HEK293 (cell line): ENCODE results near the gene SKIC8.

Source experiments
- CTCF ChIA-PET: fragments of 350-600 bp; formaldehyde crosslinking; extraction: SDS; loops from one replicate; lab custom pipeline; 2021; ENCODE audit warnings: antibody characterized with exemption; lab: Yijun Ruan, JAX
- POLR2A ChIA-PET: fragments of 300-600 bp; formaldehyde crosslinking; extraction: SDS; loops from one replicate; lab custom pipeline; 2020; ENCODE audit warnings: antibody characterized with exemption, inconsistent platforms; lab: Yijun Ruan, JAX
- H3K27ac ChIP-seq: fragments of 200-500 bp; sonication (Bioruptor generic); 2 replicates; pipeline ENCODE4 v1.5.1; 2014; ENCODE audit warnings: low read depth, low read length, control low read depth, inconsistent platforms; ENCODE audit errors: extremely low read depth
- H3K36me3 ChIP-seq, 2 experiments: fragments of 200-500 bp in 1 of 2; sonication (Bioruptor generic) in 1 of 2; 1 replicate in 1 of 2; 2 replicates in 1 of 2; pipeline ENCODE4 v1.5.1; 2014 to 2017; ENCODE audit warnings: inconsistent platforms in 2 of 2, low read length in 2 of 2; ENCODE audit not compliant: control insufficient read depth in 2 of 2, insufficient read depth in 1 of 2
- H3K4me1 ChIP-seq: fragments of 200-500 bp; sonication (Bioruptor generic); 2 replicates; pipeline ENCODE4 v1.5.1; 2014; ENCODE audit warnings: mild to moderate bottlenecking, low read length, inconsistent platforms; ENCODE audit not compliant: control insufficient read depth, insufficient read depth
- H3K4me3 ChIP-seq: 2 replicates; pipeline ENCODE4 v1.5.1; 2011; ENCODE audit warnings: low read depth, mild to moderate bottlenecking, control low read depth, low read length, moderate library complexity
- H3K9me3 ChIP-seq: fragments of 200-500 bp; sonication (Bioruptor generic); 2 replicates; pipeline ENCODE4 v1.5.1; 2014; ENCODE audit warnings: low read depth, low read length, inconsistent platforms; ENCODE audit not compliant: control insufficient read depth, insufficient read depth
- GLI2 ChIP-seq: fragments of 450-650 bp; formaldehyde crosslinking; IDR thresholded peaks from 2 replicates; pipeline ENCODE4; 2017; ENCODE audit warnings: missing biosample characterization, missing genetic modification characterization, low read depth, borderline replicate concordance
- MEIS1 ChIP-seq: sonication (generic); formaldehyde crosslinking; IDR thresholded peaks from 2 replicates; pipeline ENCODE4 v1.8.1; 2022; ENCODE audit warnings: missing genetic modification reagents, mild to moderate bottlenecking, borderline replicate concordance
- PBX3 ChIP-seq: sonication (generic); formaldehyde crosslinking; IDR thresholded peaks from 2 replicates; pipeline ENCODE4 v1.8.1; 2022; ENCODE audit warnings: mild to moderate bottlenecking, moderate library complexity, missing genetic modification reagents
- ZBTB17 ChIP-seq: fragments of 450-650 bp; formaldehyde crosslinking; IDR thresholded peaks from 2 replicates; pipeline ENCODE4 v1.5.1; 2016; ENCODE audit warnings: missing biosample characterization, missing genetic modification characterization
- ZBTB21 ChIP-seq: fragments of 450-650 bp; formaldehyde crosslinking; IDR thresholded peaks from 2 replicates; pipeline ENCODE4 v1.5.1; 2017; ENCODE audit warnings: missing biosample characterization, missing genetic modification characterization
- ZBTB7A ChIP-seq: fragments of 450-650 bp; formaldehyde crosslinking; IDR thresholded peaks from 2 replicates; pipeline ENCODE4 v1.5.1; 2016; ENCODE audit warnings: low read depth, missing biosample characterization, missing genetic modification characterization
- ZNF140 ChIP-seq: fragments of 450-650 bp; formaldehyde crosslinking; IDR thresholded peaks from 2 replicates; pipeline ENCODE4 v1.5.1; 2016; ENCODE audit warnings: missing biosample characterization, missing genetic modification characterization
- ZNF423 ChIP-seq: fragments of 450-650 bp; formaldehyde crosslinking; IDR thresholded peaks from 2 replicates; pipeline ENCODE4 v1.5.1; 2016; ENCODE audit warnings: missing biosample characterization, missing genetic modification characterization
- ZNF488 ChIP-seq: fragments of 450-650 bp; formaldehyde crosslinking; IDR thresholded peaks from 2 replicates; pipeline ENCODE4 v1.5.1; 2016; ENCODE audit warnings: missing biosample characterization, missing genetic modification characterization
- ZNF660 ChIP-seq: fragments of 450-650 bp; IDR thresholded peaks from 2 replicates; pipeline ENCODE4 v1.5.1; 2018; ENCODE audit warnings: missing biosample characterization, mild to moderate bottlenecking, missing genetic modification characterization
- TF ChIP-seq, protein P1 (sequence below): IDR thresholded peaks from 2 replicates; pipeline ENCODE4 v1.6.1; 2011; ENCODE audit warnings: mild to moderate bottlenecking, low read depth, low read length, borderline replicate concordance

The SKIC8 gene

GRCh38 chr15:78280319-78281072 lies 18.9 kb downstream of the SKIC8 start:
- ChIA-PET POLR2A (no interaction called here), CTCF (interaction anchor here (0.5 to 1.7 kb wide), 4 partner anchors 21 to 647 kb away, joined by 3 to 9 read pairs (median 4); no protein-coding TSS in a partner anchor)
- Histone ChIP-seq H3K36me3 (peaks cover 30 to 56% of the 10 kb centered on the region in 2 experiments), H3K4me3 (no peak overlapping the region), H3K9me3 (no peaks in the 10 kb centered on the region), H3K4me1 (no peaks in the 10 kb centered on the region), H3K27ac (no peak overlapping the region)
- TF ChIP-seq ZBTB17: peak; percentile 70
- TF ChIP-seq ZBTB7A (tag by site-specific recombination): no peak

DNA sequence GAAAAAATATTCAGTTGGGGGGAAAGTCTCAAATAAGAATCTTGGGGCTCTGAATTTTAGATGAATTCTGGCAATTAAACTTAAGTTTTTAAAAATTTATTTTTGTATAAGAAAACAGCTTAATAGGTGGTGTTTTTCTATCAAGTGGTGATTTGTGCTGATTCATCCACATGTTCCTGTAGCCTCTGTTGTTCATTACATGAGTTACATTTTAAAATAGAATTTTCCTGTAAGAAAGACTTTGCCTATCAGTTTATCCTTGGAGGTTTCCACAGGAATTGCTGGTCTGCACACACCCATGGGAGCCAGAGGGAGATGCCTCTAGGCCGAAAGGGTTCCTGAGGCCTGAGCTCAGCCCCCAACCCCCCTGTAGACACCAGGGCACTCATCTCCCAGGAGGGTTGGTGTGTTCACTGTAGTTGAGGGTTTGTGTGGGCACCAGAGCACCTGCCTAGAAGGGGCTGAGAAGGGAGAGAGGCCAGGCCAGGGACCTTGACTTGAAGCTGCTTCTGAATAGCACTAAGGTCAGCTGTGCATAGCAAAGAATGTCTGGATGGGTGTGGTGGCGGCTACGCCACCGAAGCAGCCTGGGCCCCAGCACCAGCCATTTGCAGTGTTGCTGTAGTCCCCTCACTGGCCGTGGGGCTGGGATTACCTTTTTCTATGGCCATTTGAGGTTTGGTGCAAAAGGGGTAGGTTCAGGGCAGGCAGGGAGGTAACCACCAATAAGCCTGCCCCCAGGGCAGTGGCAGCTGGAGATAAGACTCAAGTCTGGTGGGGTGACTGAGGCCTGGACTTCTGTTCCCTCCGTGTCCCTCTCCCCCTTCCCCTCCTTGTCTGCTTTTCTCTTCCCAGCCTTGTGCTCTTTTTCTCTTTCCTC lies 23.1 kb downstream of the SKIC8 start:
- ChIA-PET POLR2A (no interaction called here), CTCF (interaction anchor here (0.6 to 0.8 kb wide), 3 partner anchors 33 to 48 kb away, joined by 3 read pairs; no protein-coding TSS in a partner anchor)
- no peak overlapping the region for H3K27ac ChIP-seq
- H3K36me3 ChIP-seq: peaks cover 3 to 15% of the 10 kb centered on the region in 2 experiments
- no peaks in the 10 kb centered on the region for H3K9me3 ChIP-seq
- TF ChIP-seq ZNF140 (tag by site-specific recombination): no peak
- TF ChIP-seq ZBTB21 (tag by site-specific recombination): no peak
- no peak for TF ChIP-seq MEIS1
- TF ChIP-seq PBX3 (CRISPR knock-in tag): no peak
- TF ChIP-seq ZNF660 (tag by site-specific recombination): no peak
- TF ChIP-seq, protein P1, sequence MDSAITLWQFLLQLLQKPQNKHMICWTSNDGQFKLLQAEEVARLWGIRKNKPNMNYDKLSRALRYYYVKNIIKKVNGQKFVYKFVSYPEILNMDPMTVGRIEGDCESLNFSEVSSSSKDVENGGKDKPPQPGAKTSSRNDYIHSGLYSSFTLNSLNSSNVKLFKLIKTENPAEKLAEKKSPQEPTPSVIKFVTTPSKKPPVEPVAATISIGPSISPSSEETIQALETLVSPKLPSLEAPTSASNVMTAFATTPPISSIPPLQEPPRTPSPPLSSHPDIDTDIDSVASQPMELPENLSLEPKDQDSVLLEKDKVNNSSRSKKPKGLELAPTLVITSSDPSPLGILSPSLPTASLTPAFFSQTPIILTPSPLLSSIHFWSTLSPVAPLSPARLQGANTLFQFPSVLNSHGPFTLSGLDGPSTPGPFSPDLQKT: no peak
- TF ChIP-seq, all 188 proteins: peak for 0
- Histone ChIP-seq H3K4me1 (no peaks in the 10 kb centered on the region; the same call in 1 of the 2 replicates), H3K4me3 (no peak overlapping the region)

DNA sequence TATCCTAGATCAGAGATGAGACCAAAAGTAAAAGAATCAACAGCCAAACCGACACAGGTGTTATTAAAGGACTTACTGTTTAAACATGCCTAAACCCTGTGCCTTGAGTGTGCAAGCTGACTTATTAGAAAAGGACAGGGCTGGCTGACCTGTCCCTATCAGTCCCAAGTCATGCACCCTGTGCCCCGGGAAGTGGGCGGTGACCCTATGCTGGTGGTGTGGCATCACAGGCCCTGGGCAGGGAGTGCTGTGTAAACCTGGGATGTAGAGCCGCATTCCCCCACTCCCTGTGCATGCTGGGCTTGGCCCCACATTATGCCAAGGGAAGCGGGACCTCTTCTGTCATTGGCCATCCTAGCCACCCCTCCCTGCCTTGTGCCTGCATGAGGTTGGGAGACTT lies 24.4 kb downstream of the SKIC8 start:
- Histone ChIP-seq H3K4me1 (no peaks in the 10 kb centered on the region; the same call in 1 of the 2 replicates), H3K36me3 (peaks cover 0 to 8% of the 10 kb centered on the region in 2 experiments; a peak in 2 of 3 replicates), H3K27ac (no peak overlapping the region), H3K4me3 (no peak overlapping the region), H3K9me3 (no peaks in the 10 kb centered on the region)
- POLR2A ChIA-PET: no interaction called here
- TF ChIP-seq ZNF488: no peak
- no peak for TF ChIP-seq GLI2 (tag by site-specific recombination)
- TF ChIP-seq ZNF423: no peak
- CTCF ChIA-PET: interaction anchor here (0.6 to 1.5 kb wide), 3 partner anchors 19 to 162 kb away, joined by 4 to 9 read pairs (median 4); no protein-coding TSS in a partner anchor

- H3K4me1 ChIP-seq: no peaks in the 10 kb centered on the region; the same call in 1 of the 2 replicates
- POLR2A ChIA-PET: no interaction called here
- H3K4me3 ChIP-seq: no peak overlapping the region
- H3K9me3 ChIP-seq: no peaks in the 10 kb centered on the region
- TF ChIP-seq ZNF423 (no peak), ZNF660 (tag by site-specific recombination) (0 out of 2 replicates have a peak, but pooled peaks have one; percentile 15)
- TF ChIP-seq, all 188 proteins: peak for 1
- CTCF ChIA-PET: interaction anchor here (0.6 kb wide), 1 partner anchor 467 kb away, joined by 3 read pairs; no protein-coding TSS in a partner anchor
- no peak overlapping the region for H3K27ac ChIP-seq
- no peaks in the 10 kb centered on the region for H3K36me3 ChIP-seq
Observed at GRCh38 chr15:78272776-78273175, 26.6 kb downstream of the SKIC8 start.
